Uterus (tissue), 4 donors: ENCODE data around the gene GTF2I. TPM values are rescaled to one million over a fixed set of nuclear protein-coding genes. Genes with fewer than 3 reads are reported as not detected.
"Not testable (repeated sequence)": the region's sequence is repeated elsewhere in the genome, so short reads cannot be mapped to it uniquely, and the experiment has no call there.

Experiments used
- DNase-seq, 2 donors: peaks; one replicate each; pipeline ENCODE4 v3.0.0-alpha.2; 2019 to 2020
- H3K27ac ChIP-seq, 2 donors: fragments of 200-600 bp; sonication (generic); 1 replicate in 1 of 2; 2 replicates in 1 of 2; pipeline ENCODE4 v1.5.1; 2016 to 2018
- H3K27me3 ChIP-seq, 2 donors: fragments of 200-600 bp; sonication (generic); one replicate each; pipeline ENCODE4 v1.5.1; 2018 to 2019; ENCODE audit warnings: control low read depth in 1 of 2
- H3K36me3 ChIP-seq, 2 donors: fragments of 200-600 bp; sonication (generic); one replicate each; pipeline ENCODE4 v1.5.1; 2019; ENCODE audit warnings: control low read depth in 1 of 2
- H3K4me1 ChIP-seq, 2 donors: fragments of 200-600 bp; sonication (generic); one replicate each; pipeline ENCODE4 v1.5.1; 2018 to 2019; ENCODE audit warnings: control low read depth in 1 of 2
- H3K4me3 ChIP-seq, 2 donors: fragments of 200-600 bp; sonication (generic); 1 replicate in 1 of 2; 2 replicates in 1 of 2; pipeline ENCODE4 v1.5.1; 2018 to 2019; ENCODE audit warnings: mild to moderate bottlenecking in 1 of 2
- H3K9me3 ChIP-seq, 2 donors: fragments of 200-600 bp; sonication (generic); one replicate each; pipeline ENCODE4 v1.5.1; 2019; ENCODE audit warnings: control low read depth in 1 of 2
- CTCF ChIP-seq, 4 experiments: fragments of 200-600 bp in 2 of 4; fragments of 450-650 bp in 2 of 4; sonication (generic) in 2 of 4; IDR thresholded peaks; one replicate each; pipeline ENCODE4 v1.5.1; 2016 to 2019; ENCODE audit warnings: antibody characterized with exemption in 4 of 4, mild to moderate bottlenecking in 2 of 4, moderate library complexity in 1 of 4
- POLR2A ChIP-seq, 2 donors: fragments of 450-650 bp; IDR thresholded peaks; one replicate each; pipeline ENCODE4 v1.6.1; 2016; ENCODE audit warnings: antibody characterized with exemption in 2 of 2, mild to moderate bottlenecking in 1 of 2, moderate library complexity in 1 of 2
- intact Hi-C: fragments of 100-400 bp; cut with DNase I; formaldehyde crosslinking; loops from one replicate; pipeline ENCODE4 v1.15.1; 2023; ENCODE audit warnings: low total_unique reads
- total RNA-seq, 4 donors: library from RNA; depleted of rRNA in 3 of 4; stranded (reverse); fragments of >200 nt in 3 of 4; gene quantifications; one replicate each; pipeline versions ENCODE4 v1.1.0 to v1.2.4, GENCODE V29; 2014 to 2023
- donor health status: DM: yes; HTN: yes; CAD: no.

Gene GTF2I
- total RNA-seq, 4 donors from 2014 or later = 135 to 454 (median 229) TPM

- H3K4me3 ChIP-seq = no peak overlapping the region
- H3K27me3 ChIP-seq = no peaks in the 10 kb centered on the region
- intact Hi-C loops = no loop called here
- no peaks in the 10 kb centered on the region for H3K9me3 ChIP-seq
- H3K27ac ChIP-seq = no peak overlapping the region
- H3K36me3 ChIP-seq = no peaks in the 10 kb centered on the region
- no peak for DNase-seq
- TF ChIP-seq CTCF (IDR thresholded peaks at IDR 0.05) = no peak
- TF ChIP-seq POLR2A (IDR thresholded peaks at IDR 0.05) = no peak
- H3K4me1 ChIP-seq = no peaks in the 10 kb centered on the region
Observed at GRCh38 chr7:74725840-74726239, 68.3 kb downstream of the GTF2I start.

GRCh38 chr7:74726309-74727101 lies 69.0 kb downstream of the GTF2I start:
- no peaks in the 10 kb centered on the region for H3K36me3 ChIP-seq
- H3K9me3 ChIP-seq = no peaks in the 10 kb centered on the region
- no peak overlapping the region for H3K27ac ChIP-seq
- H3K4me1 ChIP-seq = no peaks in the 10 kb centered on the region
- no peak for DNase-seq
- TF ChIP-seq POLR2A (IDR thresholded peaks at IDR 0.05) (no peak), CTCF (IDR thresholded peaks at IDR 0.05) (no peak)
- no peaks in the 10 kb centered on the region for H3K27me3 ChIP-seq
- intact Hi-C loops = no loop called here
- no peak overlapping the region for H3K4me3 ChIP-seq

GRCh38 chr7:74728686-74729085 lies 71.2 kb downstream of the GTF2I start:
- H3K27me3 ChIP-seq, H3K4me3 ChIP-seq, H3K36me3 ChIP-seq, H3K27ac ChIP-seq, intact Hi-C loops, DNase-seq, H3K9me3 ChIP-seq, H3K4me1 ChIP-seq: not testable (repeated sequence)

- H3K36me3 ChIP-seq, intact Hi-C loops, H3K9me3 ChIP-seq, H3K4me1 ChIP-seq, H3K27me3 ChIP-seq, H3K4me3 ChIP-seq, H3K27ac ChIP-seq, DNase-seq: not testable (repeated sequence)
Observed at GRCh38 chr7:74730186-74730585, 72.7 kb downstream of the GTF2I start.

GRCh38 chr7:74739974-74740703 lies 82.6 kb downstream of the GTF2I start:
- H3K27me3 ChIP-seq, DNase-seq, intact Hi-C loops, H3K36me3 ChIP-seq, H3K4me3 ChIP-seq, H3K9me3 ChIP-seq, H3K4me1 ChIP-seq, H3K27ac ChIP-seq: not testable (repeated sequence)

GRCh38 chr7:74743936-74744557 lies 86.5 kb downstream of the GTF2I start:
- H3K36me3 ChIP-seq, DNase-seq, intact Hi-C loops, H3K27ac ChIP-seq, H3K4me3 ChIP-seq, H3K9me3 ChIP-seq, H3K27me3 ChIP-seq, H3K4me1 ChIP-seq: not testable (repeated sequence)

GRCh38 chr7:74753921-74754482 lies 96.5 kb downstream of the GTF2I start:
- intact Hi-C loops = not testable (repeated sequence)

GRCh38 chr7:74756673-74757072 lies 99.2 kb downstream of the GTF2I start:
- H3K4me1 ChIP-seq, H3K9me3 ChIP-seq, H3K27me3 ChIP-seq, DNase-seq, intact Hi-C loops, H3K36me3 ChIP-seq, H3K27ac ChIP-seq, H3K4me3 ChIP-seq: not testable (repeated sequence)

More at GRCh38 chr7:74753921-74754482, 96.5 kb downstream of the GTF2I start:
- H3K9me3 ChIP-seq, DNase-seq, H3K27ac ChIP-seq, H3K27me3 ChIP-seq, H3K4me1 ChIP-seq, H3K36me3 ChIP-seq, H3K4me3 ChIP-seq: not testable (repeated sequence)

GRCh38 chr7:74758268-74758667 lies 100.8 kb downstream of the GTF2I start:
- H3K4me1 ChIP-seq, H3K27ac ChIP-seq, H3K4me3 ChIP-seq, intact Hi-C loops, DNase-seq, H3K36me3 ChIP-seq, H3K27me3 ChIP-seq, H3K9me3 ChIP-seq: not testable (repeated sequence)

- intact Hi-C loops = not testable (repeated sequence)
Observed at GRCh38 chr7:74758982-74759381, 101.5 kb downstream of the GTF2I start.

More at GRCh38 chr7:74758982-74759381, 101.5 kb downstream of the GTF2I start:
- not testable (repeated sequence) for H3K9me3 ChIP-seq, H3K4me1 ChIP-seq, H3K36me3 ChIP-seq, DNase-seq, H3K4me3 ChIP-seq, H3K27ac ChIP-seq, H3K27me3 ChIP-seq
